ENCODE results near the gene APOA5. TPM values are rescaled to one million over a fixed set of nuclear protein-coding genes. Genes with fewer than 3 reads are reported as not detected.

The APOA5 gene
- total RNA-seq, 1 experiment from 2014 or later = not detected

DNA sequence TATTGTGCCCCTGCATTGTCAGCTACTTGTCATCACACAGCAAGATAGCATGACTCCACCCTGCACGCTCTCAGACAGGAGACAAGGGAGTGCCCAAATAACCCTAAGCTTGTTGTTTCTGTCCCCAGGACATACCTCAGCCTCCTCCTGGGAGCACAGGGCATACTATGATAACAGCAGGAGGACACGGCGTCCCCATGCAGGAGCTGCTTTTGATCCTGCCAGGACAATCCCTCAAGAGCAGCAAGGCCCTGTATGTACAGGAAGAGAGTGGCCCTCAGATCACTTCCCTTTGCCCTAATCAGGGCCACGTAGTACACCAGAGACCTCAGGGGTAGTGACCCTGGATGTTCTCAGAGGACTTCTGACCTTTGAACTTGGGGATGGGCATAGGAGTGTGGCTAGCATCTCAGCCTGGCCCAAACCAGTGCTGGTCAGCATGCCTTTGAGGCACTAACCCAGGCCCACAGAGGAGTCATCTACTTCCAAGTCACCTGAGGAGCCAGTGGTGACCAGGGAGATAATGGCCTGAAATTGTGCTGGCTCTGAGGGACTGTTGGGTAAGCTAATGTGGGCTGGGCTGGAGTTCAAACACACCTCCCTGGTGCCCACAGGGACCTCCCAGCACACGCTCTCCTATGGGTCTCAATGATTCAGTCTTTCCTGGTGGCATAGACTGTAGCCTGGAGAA lies 22.2 kb upstream of the APOA5 start:
- ChIA-PET POLR2A (interaction anchor here (0.9 kb wide), 1 partner anchor 41 kb away, joined by 4 read pairs; the partner anchor contains the start of gene BUD13), CTCF (interaction anchor here (0.6 to 1.6 kb wide), 3 partner anchors 16 to 23 kb away, joined by 3 to 6 read pairs (median 3); no protein-coding TSS in a partner anchor)
- Mint-ChIP-seq H3K27ac (ENCODE audit: low read depth, unreplicated experiment) (peak overlapping the region; percentile 35), H3K27me3 (ENCODE audit: insufficient read depth, unreplicated experiment) (no peaks in the 10 kb centered on the region), H3K4me1 (ENCODE audit: insufficient read depth, unreplicated experiment) (peaks cover 10% of the 10 kb centered on the region), H3K36me3 (ENCODE audit: insufficient read depth, unreplicated experiment) (peaks cover 13% of the 10 kb centered on the region), H3K9me3 (ENCODE audit: unreplicated experiment) (no peaks in the 10 kb centered on the region), H3K4me3 (ENCODE audit: unreplicated experiment) (no peak overlapping the region)
- BruUV-seq (replicated peaks) = no TSS peak
- TF ChIP-seq, protein P1, sequence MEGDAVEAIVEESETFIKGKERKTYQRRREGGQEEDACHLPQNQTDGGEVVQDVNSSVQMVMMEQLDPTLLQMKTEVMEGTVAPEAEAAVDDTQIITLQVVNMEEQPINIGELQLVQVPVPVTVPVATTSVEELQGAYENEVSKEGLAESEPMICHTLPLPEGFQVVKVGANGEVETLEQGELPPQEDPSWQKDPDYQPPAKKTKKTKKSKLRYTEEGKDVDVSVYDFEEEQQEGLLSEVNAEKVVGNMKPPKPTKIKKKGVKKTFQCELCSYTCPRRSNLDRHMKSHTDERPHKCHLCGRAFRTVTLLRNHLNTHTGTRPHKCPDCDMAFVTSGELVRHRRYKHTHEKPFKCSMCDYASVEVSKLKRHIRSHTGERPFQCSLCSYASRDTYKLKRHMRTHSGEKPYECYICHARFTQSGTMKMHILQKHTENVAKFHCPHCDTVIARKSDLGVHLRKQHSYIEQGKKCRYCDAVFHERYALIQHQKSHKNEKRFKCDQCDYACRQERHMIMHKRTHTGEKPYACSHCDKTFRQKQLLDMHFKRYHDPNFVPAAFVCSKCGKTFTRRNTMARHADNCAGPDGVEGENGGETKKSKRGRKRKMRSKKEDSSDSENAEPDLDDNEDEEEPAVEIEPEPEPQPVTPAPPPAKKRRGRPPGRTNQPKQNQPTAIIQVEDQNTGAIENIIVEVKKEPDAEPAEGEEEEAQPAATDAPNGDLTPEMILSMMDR (IDR thresholded peaks at IDR 0.05; ENCODE audit: unreplicated experiment) = no peak
- intact Hi-C loops (cut with micrococcal nuclease) = no loop called here
- no peak for DNase-seq (ENCODE audit: unreplicated experiment)

DNA sequence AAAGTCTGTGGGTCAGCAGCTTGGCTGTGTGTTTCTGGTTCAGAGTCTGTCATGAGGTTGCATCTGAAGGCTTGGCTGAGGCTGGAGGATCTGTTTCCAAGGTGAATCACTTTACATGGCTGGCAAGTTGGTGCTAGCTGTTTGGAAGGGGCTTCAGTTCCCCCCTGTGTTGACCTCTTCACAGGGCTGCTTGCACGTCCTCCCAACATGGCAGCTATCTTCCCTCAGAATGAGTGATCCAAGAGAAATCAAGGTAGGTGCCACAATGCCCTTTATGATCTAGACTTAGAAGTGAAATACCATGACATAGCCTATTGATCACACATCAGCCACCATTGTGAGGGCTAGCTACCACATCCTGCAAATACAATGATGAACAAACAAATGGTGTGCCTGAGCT lies 21.5 kb upstream of the APOA5 start:
- no peaks in the 10 kb centered on the region for H3K9me3 Mint-ChIP-seq (ENCODE audit: unreplicated experiment)
- peaks cover 15% of the 10 kb centered on the region for H3K36me3 Mint-ChIP-seq (ENCODE audit: insufficient read depth, unreplicated experiment)
- no TSS peak for BruUV-seq (replicated peaks)
- H3K4me1 Mint-ChIP-seq (ENCODE audit: insufficient read depth, unreplicated experiment) = peaks cover 18% of the 10 kb centered on the region
- CTCF ChIA-PET = interaction anchor here (0.6 to 1.6 kb wide), 6 partner anchors 12 to 70 kb away, joined by 3 to 6 read pairs (median 3); partner anchors contain the start of gene APOA5
- no peak for DNase-seq (ENCODE audit: unreplicated experiment)
- no peak overlapping the region for H3K27ac Mint-ChIP-seq (ENCODE audit: low read depth, unreplicated experiment)
- TF ChIP-seq, protein P1 (IDR thresholded peaks at IDR 0.05; ENCODE audit: unreplicated experiment) = no peak
- H3K27me3 Mint-ChIP-seq (ENCODE audit: insufficient read depth, unreplicated experiment) = no peaks in the 10 kb centered on the region
- no peak overlapping the region for H3K4me3 Mint-ChIP-seq (ENCODE audit: unreplicated experiment)
- intact Hi-C loops (cut with micrococcal nuclease) = no loop called here
- POLR2A ChIA-PET = interaction anchor here (0.6 to 0.7 kb wide), 3 partner anchors 17 to 417 kb away, joined by 3 read pairs; no protein-coding TSS in a partner anchor

DNA sequence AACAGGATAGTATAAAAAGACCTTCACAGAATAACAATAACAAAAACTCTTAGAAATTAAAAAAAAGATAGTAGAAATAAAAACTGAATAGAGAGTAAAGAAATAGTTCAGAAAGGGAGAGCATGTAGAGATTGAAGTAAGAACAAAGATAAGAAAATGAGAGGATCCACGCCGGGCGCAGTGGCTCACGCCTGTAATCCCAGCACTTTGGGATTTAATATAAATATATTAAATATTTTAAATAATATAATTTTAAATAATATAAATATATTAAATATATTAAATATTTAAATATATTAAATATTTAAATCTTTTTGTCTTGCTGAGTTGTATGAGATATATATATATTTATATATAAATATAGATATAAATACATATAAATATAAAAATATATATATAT lies 20.4 kb upstream of the APOA5 start:
- H3K27me3 Mint-ChIP-seq (ENCODE audit: insufficient read depth, unreplicated experiment) = no peaks in the 10 kb centered on the region
- no peaks in the 10 kb centered on the region for H3K9me3 Mint-ChIP-seq (ENCODE audit: unreplicated experiment)
- TF ChIP-seq, protein P1 (IDR thresholded peaks at IDR 0.05; ENCODE audit: unreplicated experiment) = no peak
- H3K4me1 Mint-ChIP-seq (ENCODE audit: insufficient read depth, unreplicated experiment) = peaks cover 27% of the 10 kb centered on the region
- H3K4me3 Mint-ChIP-seq (ENCODE audit: unreplicated experiment) = no peak overlapping the region
- ChIA-PET POLR2A (no interaction called here), CTCF (interaction anchor here (1.4 to 1.5 kb wide), 2 partner anchors 20 to 69 kb away, joined by 3 to 5 read pairs; partner anchors contain the start of gene APOA5)
- H3K36me3 Mint-ChIP-seq (ENCODE audit: insufficient read depth, unreplicated experiment) = peaks cover 20% of the 10 kb centered on the region
- intact Hi-C loops (cut with micrococcal nuclease) = no loop called here
- DNase-seq (ENCODE audit: unreplicated experiment) = no peak
- H3K27ac Mint-ChIP-seq (ENCODE audit: low read depth, unreplicated experiment) = no peak overlapping the region
- no TSS peak for BruUV-seq (replicated peaks)

DNA sequence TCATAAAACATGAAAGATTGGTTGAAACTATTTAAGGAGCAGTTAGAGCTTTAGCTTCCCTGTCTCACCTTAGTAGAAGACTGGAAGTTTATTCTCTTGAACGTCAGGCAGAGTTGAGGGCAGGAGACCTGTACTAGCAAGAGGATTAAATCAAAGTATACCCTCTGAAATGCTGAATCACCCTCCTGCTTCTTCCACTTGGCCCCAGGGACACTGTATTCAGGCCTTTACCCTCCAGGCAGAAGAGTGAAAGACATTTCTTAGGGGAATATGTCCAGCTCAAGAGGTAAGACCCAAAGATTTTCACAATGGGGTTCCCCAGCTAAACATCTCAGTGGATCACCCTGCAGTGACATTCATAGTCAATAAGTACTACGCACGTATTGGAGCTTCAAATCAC lies 19.5 kb upstream of the APOA5 start:
- TF ChIP-seq, protein P1 (IDR thresholded peaks at IDR 0.05; ENCODE audit: unreplicated experiment) = no peak
- Mint-ChIP-seq H3K27ac (ENCODE audit: low read depth, unreplicated experiment) (peak overlapping the region; percentile 98), H3K36me3 (ENCODE audit: insufficient read depth, unreplicated experiment) (peaks cover 21% of the 10 kb centered on the region), H3K4me1 (ENCODE audit: insufficient read depth, unreplicated experiment) (peaks cover 36% of the 10 kb centered on the region), H3K9me3 (ENCODE audit: unreplicated experiment) (no peaks in the 10 kb centered on the region), H3K4me3 (ENCODE audit: unreplicated experiment) (no peak overlapping the region), H3K27me3 (ENCODE audit: insufficient read depth, unreplicated experiment) (no peaks in the 10 kb centered on the region)
- no peak for DNase-seq (ENCODE audit: unreplicated experiment)
- POLR2A ChIA-PET = interaction anchor here (0.7 kb wide), 1 partner anchor 318 kb away, joined by 3 read pairs; no protein-coding TSS in a partner anchor
- intact Hi-C loops (cut with micrococcal nuclease) = no loop called here
- no TSS peak for BruUV-seq (replicated peaks)
- CTCF ChIA-PET = interaction anchor here (1.6 kb wide), 1 partner anchor 25 kb away, joined by 8 read pairs; no protein-coding TSS in a partner anchor

Data from MCF 10A (cell line).